HG03064 (cell line): Measurements from ENCODE around the gene COL18A1.

Experiments
- ATAC-seq: cut with Tn5 transposase; IDR thresholded peaks from one replicate; pipeline ENCODE4 v1.9.1; 2021; ENCODE audit warnings: low read depth; ENCODE audit not compliant: unreplicated experiment

Gene COL18A1

DNA sequence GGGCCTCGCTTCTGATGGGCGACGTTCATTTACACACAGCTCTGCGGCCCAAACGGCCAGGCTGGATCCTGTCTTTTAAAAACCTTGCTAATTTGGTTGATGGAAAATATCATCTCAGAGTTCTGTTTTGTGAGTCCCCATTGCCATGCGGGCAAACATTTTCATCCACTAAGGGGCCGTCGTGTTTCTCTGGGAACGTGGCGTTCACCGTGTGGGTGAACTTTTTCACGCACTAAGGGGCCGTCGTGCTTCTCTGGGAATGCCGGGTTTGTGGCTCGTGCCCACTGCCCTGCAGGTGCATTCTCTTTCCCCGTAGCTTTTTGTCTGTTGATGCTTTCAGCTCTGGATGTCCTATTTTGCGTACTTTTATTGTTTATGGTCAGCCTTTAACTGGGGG, 6.8 kb downstream of the COL18A1 start:
- ATAC-seq, result no peak

DNA sequence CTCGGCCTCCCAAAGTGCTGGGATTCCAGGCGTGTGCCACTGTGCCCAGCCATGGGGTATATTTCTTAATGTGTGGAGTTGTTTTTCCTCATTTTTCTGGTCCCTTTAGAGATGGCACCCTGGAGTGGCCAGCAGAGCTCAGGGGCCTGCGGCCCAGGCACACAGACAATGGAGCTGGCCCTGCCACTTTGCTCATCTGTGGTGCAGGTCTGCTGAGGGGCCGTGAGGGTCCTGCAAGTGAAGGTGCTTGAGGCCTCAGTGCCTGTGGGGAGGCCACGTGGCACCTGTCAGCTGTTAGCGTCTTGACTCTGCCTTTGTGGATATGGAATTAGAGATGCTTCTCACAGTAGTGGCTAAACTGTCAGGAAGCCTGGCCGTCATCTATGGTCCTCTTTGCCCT, 7.5 kb downstream of the COL18A1 start:
- no peak for ATAC-seq

DNA sequence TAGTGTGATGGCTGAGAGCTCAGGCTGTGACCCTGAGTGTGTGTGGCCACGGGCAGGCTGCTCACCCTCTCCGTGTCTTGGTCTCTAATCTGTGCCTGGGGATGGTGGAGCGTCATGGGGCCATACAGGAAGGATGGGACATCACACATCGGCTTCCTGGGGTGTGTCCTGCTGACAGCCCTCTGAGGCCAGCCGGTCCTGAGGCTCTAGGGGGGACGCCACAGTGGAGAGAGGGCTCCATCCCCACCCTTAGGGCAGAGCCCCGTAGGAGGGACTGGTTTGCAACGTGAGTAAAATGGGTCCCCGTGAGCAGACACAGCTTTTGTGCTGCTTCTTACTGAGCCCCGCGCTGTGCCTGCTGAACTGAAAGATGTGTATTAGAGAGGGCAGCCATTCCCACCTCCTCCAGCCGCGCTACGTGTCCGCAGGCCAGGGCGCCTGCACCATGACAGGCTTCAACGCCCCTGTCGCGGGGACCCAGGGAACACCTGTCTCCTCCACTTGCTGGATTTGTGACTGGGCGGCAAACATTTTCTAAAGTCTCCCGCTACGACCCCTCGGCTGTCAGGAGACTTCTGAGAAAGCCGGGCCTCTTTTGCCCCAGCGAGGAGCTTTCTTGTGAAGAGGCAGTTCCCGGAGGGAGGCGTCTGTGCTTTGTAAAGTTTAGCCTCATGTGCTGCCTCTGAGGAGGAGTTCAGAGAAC, 8.1 kb downstream of the COL18A1 start:
- ATAC-seq, result no peak

DNA sequence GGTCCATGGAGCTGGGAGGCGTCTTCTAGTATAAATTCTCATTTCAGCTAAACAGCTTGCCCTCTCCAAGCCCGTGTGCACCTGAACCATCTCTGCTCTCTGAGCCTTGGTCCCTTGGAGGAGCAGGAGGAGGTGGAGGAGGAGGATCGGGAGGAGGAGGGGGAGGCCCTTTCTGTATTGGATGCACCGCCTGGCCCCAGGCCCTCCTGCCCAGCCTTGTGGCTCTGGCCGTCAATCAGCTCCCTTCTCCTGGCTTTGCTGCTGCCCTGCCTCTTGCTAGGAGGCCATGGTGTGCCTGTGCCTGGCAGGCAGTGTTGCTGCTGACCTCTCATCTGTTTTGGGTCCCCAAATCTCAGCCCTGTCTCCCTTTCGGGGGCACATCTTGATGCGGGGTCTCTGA, 9.0 kb downstream of the COL18A1 start:
- no peak for ATAC-seq

DNA sequence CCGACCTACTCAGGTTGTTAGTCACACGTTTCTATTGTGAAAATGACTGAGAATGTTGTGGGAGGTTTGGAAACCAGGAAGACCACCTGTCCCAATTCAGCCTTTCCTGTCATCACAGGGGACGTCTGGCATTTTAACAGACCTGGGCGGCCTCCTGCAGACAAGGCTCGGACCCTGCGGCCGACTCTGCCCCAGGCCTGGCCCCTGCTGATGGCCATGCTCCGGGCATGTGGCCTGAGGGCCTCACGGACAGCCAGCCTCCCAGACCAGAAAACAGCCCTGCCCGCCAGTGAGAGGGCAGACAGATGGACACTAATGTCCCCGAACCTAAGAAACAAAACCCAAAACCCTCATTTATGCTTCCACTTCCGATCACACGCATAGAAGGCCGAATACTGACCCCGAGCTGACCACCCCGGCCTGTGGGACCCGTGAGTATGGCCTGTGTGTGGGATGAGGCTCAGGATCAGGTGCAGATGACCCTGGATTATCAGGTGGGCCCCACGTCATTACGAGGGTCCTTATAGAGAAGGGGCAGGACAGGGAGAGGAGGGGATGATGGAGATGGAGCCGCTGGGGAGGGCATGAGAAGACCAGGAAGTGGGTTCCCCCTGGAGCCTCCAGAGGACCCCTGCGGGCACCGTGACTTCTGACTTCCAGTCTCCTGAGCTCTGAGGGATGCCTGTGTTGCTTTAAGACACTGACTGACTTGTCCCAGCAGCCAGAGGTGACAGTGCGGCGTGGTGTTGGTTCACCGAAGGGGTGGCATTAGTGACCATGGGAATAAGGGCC, 9.6 kb downstream of the COL18A1 start:
- ATAC-seq, result no peak

DNA sequence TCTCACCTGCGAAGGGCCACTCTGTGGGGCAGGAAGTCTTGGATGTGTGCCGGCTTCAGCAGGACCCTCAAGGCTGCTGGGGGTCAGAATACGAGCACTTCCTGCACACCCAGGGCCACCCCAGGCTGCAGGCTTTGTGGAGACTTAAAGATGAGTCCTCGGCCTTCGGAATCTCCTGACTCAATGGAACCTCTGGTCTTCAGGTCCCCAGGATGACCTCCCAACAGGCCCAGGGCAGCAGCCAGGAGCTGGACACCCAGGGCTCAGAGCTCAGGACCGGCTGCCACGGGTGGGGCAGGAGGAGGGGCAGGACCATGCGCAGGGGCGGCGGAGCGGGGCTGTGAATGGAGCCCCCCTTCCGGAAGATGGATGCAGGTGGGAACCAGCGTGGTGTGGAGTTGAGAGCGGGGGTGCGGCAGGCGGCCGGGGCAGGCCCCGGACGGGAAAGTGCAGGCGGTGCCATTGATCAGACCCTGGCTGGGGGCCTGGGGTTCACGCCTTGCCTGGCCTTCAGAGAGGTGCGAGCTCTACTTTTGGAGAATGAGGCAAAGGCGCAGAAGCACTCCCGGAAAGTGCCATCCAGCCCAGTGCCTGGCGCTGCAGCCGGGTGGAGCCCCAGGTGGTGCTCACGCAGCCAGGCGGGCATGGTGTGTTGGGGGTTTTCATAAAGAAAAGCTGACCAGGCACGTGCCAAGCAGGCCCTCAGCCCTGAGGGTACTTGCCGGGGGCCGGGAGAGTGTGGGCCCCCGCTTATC, 10.4 kb downstream of the COL18A1 start:
- no peak for ATAC-seq

DNA sequence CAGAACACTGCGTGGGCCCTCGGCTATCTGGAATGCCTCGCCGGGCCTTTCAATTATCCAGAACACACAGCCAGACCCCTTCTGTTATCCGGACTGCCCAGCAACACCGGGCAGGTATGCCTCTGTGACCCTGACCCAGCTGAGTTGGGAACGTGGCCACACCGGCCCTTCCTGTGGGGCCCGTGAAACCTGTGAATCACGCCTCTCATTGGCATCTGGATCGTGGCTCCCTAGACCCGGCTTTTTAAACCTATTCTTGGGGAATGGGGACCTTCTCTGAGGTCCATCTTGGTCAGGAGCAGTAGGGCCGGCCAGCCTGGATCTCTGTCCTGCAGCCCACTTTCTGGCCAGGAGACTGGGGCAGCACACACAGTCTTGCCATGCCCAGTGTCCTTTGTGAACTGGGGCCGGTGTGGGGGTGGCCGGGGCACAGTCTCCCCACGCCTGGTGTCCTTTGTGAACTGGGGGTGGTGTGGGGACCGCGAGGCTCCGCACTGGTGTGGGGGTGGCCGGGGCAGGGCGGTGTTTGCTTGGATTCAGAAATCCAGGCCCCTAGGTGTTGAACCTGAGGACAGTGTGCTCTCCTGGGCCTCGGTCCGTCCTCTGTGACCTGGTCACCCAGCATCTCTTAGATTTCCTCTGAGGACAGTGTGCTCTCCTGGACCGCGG, 11.1 kb downstream of the COL18A1 start:
- ATAC-seq, result no peak

DNA sequence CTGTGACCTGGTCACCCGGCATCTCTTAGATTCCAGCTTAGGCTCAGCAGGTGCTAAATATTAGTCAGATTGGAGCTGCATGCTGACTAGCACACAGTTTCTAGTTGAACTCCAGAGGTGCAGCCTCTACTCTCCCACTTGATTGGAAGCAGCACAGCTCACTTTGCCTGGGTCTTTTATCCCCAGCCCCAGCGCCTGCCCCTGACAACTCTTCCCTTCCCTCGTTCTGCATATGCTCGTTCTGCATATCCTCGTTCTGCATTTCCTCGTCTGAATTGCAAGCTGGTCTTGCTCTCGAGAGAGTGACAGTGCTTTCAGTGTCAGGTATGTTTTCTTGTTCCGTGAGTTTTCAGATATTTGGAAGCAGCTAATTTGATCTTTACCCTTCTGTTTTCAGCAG, 11.7 kb downstream of the COL18A1 start:
- no peak for ATAC-seq

DNA sequence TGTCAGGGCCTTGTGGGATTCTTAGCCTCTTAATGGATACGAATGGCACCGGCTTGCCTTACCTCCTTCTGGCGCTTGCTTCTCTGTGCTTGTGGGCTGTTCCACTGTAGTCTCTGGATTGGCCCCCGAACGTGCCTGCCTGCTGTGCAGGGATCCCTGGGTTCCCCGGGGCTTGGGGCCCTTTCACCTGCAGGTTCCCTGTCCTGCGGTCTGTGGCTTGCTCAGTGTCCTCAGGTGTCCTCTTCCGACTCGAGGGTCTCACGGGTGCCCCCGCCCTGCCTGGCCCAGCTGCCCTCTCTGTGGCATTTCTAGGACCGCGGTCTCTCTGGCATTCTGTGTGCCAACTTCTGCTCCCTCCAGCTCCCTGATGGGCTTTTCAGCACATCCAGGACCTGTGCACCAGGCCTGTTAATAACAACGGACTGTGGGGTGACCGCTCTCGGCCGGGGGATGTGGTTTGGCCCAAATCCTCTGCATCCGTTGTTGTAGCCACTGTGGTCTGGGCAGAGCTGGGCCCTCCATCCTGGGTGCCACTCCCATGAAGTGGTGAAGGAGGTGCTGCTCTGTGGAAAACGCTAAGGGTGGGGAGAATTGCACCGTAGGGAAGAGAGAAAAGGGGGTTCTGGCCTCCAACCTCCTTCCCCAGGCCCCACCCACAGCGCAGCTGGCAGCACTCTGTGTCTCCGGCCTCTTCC, 12.4 kb downstream of the COL18A1 start:
- no peak for ATAC-seq

DNA sequence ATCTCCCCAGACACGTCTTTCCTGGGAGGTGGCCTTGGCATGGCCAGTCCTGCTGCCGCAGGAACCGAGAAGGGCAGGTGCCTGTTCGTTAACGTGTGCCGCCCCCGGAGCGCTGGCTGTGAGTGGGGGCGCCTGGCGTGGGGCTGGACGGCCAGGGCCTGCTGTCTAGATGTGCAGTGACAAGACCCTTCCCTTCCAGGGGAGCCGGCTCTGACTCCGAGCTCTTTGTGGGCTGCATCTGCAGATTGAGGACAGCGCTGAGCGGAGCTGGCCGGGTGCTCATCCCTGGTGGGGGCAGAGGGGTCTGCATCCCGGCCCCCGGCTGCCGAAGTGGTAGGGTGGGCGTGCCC, 13.0 kb downstream of the COL18A1 start:
- ATAC-seq, result no peak

DNA sequence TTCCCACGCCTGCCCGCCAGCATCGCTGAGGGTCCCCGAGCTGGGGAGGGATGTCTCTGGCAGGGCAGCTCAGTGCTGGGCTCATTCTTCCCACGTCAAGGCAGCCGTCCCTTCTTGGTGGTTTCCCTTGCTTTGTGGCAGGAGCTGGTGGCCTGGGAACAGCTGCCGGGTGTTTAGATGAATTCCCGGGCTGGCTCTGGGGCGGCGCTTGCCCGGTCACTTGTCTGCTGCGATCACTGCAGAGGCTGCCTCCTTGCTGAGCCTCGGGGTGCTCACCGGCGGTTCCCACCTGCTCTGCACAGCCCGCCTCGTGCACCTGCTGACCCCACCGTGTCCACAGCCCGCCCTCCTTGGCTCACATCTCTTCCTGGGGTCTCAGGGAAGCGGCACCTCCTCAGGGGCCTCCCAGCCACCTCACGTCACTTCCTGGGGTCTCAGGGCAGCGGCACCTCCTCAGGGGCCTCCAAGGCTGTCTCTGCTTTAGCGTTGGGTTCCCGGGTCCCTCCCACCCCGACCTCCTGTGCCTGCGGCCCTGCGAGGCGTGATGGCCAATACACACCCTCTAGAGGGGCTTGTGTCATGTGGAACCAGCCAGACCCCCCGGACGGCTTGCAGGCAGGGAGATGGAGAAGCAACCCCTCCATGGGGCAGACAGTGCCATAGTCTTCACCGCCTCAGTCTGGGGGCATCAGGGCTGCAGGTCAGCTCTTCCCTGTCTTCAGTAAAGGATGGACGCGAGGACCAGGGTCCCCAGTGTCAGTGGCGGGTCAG, 13.5 kb downstream of the COL18A1 start:
- no peak for ATAC-seq

DNA sequence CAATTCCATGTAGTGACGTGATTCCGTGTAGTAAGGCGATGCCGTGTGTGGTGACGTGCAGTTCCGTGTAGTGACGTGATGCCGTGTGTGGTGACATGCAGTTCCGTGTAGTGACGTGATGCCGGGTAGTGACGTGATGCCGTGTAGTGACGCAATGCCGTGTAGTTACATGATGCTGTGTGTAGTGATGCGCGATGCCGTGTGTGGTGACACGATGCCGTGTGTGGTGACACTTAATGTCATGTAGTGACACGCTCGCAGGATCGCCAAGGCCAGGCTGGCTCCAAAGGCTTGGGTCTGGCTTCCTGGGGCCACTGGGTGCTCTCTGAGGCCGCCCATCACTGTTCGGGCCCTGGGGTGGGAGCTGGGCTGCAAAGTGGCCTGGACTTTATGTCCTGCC, 14.2 kb downstream of the COL18A1 start:
- no peak for ATAC-seq

DNA sequence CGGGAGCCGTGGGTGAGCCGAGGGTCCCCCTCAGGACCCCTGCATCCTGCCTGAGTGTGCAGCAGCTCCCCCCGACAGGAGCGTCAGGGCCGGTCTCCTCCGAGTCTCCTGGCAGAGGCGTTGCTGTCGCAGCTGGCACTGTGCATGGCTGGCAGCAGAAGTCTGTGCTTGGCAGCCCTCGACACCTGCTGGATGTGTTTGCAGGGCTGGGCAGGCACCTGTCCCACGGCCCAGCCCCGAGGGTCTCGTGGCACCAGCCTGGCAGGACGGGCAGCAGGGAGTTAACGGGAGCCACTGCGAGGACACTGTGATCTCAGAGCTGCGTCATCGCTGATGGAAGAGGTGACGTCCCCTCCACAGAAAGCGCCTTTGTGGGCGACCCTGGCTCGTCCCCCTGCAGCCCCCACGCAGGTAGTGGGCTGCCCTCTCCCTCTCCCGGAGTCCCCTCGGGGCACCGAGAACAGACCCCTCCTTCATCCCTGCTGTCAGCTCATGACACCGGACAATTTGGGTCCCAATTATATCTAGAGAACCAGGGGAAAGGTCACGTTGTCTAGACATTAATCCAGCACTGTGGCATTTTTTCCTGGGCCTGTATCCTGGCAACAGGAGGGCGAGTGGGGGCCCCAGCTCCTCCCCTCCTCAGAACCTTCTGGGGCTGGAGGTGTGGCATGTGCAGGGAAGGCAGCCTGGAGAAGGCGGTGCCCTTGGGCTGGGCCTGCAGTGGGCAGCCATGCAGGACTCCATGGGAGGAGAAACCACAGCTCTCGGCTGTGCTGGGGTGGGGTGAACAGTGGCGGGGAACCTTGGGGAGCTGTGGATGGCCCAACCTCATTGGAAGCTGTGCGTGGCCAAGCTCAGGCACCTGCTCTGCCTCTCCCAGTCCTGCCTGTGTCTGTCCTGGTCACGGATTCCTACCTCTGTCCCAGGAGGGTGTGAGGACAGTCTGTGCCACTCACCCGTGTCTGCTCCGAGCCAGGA, 15.4 kb downstream of the COL18A1 start:
- ATAC-seq, result no peak

DNA sequence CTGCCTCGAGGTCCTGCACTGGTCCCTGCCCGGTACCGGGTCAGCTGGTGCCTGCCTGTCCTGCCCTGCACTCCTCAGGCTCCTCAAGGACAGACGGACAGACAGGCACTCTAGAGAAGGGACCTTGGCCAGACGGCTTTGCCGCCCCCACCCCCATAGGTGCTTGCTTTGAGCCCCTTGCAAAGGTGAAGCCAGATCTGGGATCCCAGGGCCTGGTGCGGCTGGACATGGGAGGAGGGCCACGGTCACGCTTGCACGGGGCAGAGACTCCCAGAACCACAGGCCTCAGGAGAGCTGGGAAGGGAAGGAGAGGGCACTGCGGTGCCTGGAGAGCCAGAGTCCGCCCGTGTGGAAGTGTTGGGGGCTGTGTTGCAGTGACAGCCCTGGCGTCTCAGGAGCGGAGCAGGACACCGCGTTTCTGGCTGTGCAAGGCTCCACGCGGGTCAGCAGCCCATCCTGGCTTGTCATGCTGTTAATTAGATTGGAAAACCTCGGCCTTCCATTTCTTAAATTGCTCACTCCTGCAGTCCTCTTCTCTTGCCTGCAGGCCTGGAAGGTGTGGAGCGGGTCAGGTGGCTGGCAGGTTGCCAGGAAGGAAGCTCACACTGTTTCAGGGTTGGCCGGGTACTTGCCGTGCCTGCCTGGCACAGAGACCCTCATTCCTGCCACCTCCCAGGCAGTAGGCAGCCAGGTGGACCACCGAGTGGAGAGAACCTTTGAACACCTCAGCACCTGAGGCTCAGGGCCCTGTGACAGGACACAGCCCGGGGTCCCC, 16.3 kb downstream of the COL18A1 start:
- ATAC-seq, result no peak

DNA sequence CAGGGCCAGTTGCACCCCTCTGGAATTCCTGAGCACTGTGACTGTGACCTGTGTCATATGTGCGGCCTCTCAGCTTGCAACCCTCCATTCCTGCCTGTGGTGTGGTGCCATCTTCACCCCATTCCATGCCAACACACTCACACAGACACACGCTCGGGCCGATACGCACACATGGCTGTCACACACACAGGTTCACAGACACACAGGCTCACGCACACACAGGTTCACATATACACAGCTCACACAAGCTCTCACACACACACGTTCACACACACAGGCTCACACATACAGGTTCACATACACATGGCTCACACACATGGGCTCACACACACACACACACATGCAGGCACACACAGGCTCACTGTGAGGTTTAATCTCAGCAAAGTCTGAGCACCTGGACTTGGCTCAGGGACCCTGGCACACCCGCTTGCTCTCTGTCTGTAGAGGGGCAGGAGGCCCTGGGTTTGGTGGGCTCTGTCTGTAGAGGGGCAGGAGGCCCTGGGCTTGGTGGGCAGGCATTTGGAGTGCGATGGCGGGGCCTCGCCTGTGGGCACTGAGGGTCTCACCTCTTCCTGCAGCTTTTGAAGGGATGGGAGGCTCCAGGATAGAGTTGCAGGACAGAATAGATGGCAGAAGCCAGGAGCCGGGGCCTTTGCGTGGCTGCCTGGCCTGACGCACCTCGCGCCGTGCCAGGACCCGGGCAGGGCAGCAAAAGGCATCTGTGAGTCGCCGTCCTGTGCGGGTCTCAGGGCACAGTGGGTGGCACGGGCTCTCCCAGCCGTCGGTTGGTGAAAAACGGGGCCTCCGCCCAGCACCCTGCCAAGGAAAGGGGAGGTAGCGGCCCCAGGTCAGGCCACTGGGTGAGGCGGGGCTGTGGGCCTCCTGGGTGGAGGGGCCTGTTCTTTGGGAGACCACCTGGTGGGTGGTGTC, 17.1 kb downstream of the COL18A1 start:
- no peak for ATAC-seq

DNA sequence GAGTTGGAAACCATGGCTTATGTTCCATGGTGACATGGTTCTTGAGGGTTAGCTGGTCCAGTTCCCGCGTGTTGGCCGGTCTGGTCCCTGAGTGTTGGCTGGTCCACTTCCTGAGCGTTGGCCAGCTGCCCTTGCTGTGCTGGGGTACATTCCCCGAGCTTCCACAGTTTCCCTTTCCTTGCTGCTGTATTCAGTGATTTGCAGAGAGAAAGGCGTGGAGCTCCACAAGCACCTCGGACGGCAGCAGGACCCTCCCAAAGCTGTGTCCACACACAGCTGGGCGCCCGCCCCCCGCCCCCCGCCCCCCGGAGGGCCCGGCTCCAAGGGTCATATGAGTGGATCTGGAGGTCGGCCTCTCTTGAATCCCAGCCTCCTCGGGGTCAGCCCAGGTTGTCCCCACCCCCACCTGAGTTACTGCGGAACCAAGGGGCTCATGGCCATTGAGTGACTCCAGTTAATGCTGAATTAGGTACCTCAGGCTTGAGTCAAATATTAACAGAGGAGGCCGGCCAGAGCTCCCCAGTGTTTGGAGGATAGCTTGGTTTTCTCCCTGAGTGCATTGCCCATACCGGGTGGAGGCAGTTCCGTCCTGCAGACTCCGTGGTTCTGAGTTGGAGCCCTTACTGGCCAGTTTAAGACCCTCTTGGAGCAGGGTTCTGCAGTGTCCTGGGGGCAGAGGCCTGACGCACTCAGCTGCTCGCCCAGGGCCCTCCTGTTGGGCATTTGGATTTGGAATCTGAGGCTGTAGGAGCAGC, 18.4 kb downstream of the COL18A1 start:
- ATAC-seq, result no peak
